K562 (cell line): Measurements from ENCODE around the gene PXDC1. TPM values are rescaled to one million over a fixed set of nuclear protein-coding genes. Genes with fewer than 3 reads are reported as not detected.

Experiments used
- ATAC-seq: fragments of 200-7000 bp; cut with Tn5 transposase; 3 replicates; pipeline ENCODE4 v1.9.1; 2020; ENCODE audit warnings: moderate library complexity
- BruUV-seq: library from RNA; stranded (reverse); fragments of 400-500 nt; replicated peaks from 2 replicates; lab custom pipeline; 2021; lab: Mats Ljungman, UMichigan
- CTCF ChIA-PET: fragments of 300-600 bp; formaldehyde crosslinking; extraction: SDS; loops from one replicate; lab custom pipeline; 2021; ENCODE audit warnings: low intra/inter-chr PET ratio; lab: Yijun Ruan, JAX
- POLR2A ChIA-PET: fragments of 300-600, 350-650 bp; sonication (Branson Sonifier 250); formaldehyde crosslinking; extraction: SDS; loops from one replicate; lab custom pipeline; 2021; ENCODE audit warnings: antibody characterized with exemption, inconsistent platforms; lab: Yijun Ruan, JAX
- DNase-seq, 4 experiments: peaks; one replicate each; pipeline versions ENCODE4 v3.0.0 to v3.0.0-alpha.2; 2011 to 2018; ENCODE audit warnings: low spot score in 3 of 4, mixed read lengths in 3 of 4; ENCODE audit errors: extremely low read depth in 1 of 4
- FAIRE-seq: peaks from 2 replicates; lab custom pipeline; 2011; peaks lifted over from hg19 to GRCh38; lab: Jason Lieb, UNC
- H2AFZ ChIP-seq: 2 replicates; pipeline ENCODE4 v1.6.0; 2011; ENCODE audit warnings: low read depth, low read length, control low read depth, inconsistent platforms
- H3K27ac ChIP-seq: fragments of 200-600 bp; 3 replicates; pipeline ENCODE4 v1.8.0; 2011; ENCODE audit warnings: low read depth, mild to moderate bottlenecking, control low read depth, inconsistent platforms, low read length, moderate library complexity, mixed read lengths; ENCODE audit errors: extremely low read depth
- H3K27me3 ChIP-seq, 2 experiments: fragments of 300-600 bp in 1 of 2; 2 replicates in 1 of 2; 3 replicates in 1 of 2; pipeline versions ENCODE4 v1.6.0 to v1.8.0; 2011; ENCODE audit warnings: inconsistent platforms in 2 of 2, low read length in 2 of 2, mild to moderate bottlenecking in 1 of 2, mixed read lengths in 1 of 2, moderate library complexity in 1 of 2; ENCODE audit not compliant: control insufficient read depth in 2 of 2, insufficient read depth in 2 of 2
- H3K36me3 ChIP-seq: fragments of 300-600 bp; 3 replicates; pipeline ENCODE4 v1.8.0; 2011; ENCODE audit warnings: mild to moderate bottlenecking, low read length, inconsistent platforms; ENCODE audit not compliant: control insufficient read depth, insufficient read depth
- H3K4me1 ChIP-seq, 2 experiments: fragments of 200-600 bp in 1 of 2; replicated peaks in 1 of 2; 2 replicates in 1 of 2; 3 replicates in 1 of 2; pipeline versions ENCODE4 v1.5.1 to v1.8.0; 2011; ENCODE audit warnings: inconsistent platforms in 2 of 2, low read length in 2 of 2, mild to moderate bottlenecking in 1 of 2, mixed read lengths in 1 of 2, moderate library complexity in 1 of 2; ENCODE audit not compliant: control insufficient read depth in 2 of 2, insufficient read depth in 2 of 2
- H3K4me2 ChIP-seq: 2 replicates; pipeline ENCODE4 v1.6.1; 2011; ENCODE audit warnings: low read length, control low read depth, inconsistent platforms, mixed read lengths; ENCODE audit not compliant: insufficient read depth
- H3K4me3 ChIP-seq: fragments of 200-600 bp; sonication (generic), shearing (Covaris generic); 2 replicates; pipeline ENCODE4 v1.5.1; 2016; ENCODE audit warnings: control low read depth, inconsistent platforms
- H3K79me2 ChIP-seq: fragments of 200-600 bp; 3 replicates; pipeline ENCODE4 v1.8.0; 2011; ENCODE audit warnings: low read length, inconsistent platforms; ENCODE audit not compliant: control insufficient read depth, insufficient read depth
- H3K9ac ChIP-seq, 2 experiments: 2 replicates each; pipeline versions ENCODE4 v1.6.0 to v1.6.1; 2011; ENCODE audit warnings: low read depth in 2 of 2, low read length in 2 of 2, control low read depth in 1 of 2, inconsistent platforms in 1 of 2, mild to moderate bottlenecking in 1 of 2, mixed read lengths in 1 of 2; ENCODE audit not compliant: insufficient read depth in 1 of 2
- H3K9me1 ChIP-seq: one replicate; pipeline ENCODE4 v1.6.0; 2011; ENCODE audit warnings: inconsistent platforms, mild to moderate bottlenecking, low read length, moderate library complexity; ENCODE audit not compliant: control insufficient read depth, insufficient read depth
- H3K9me3 ChIP-seq: replicated peaks from 2 replicates; pipeline ENCODE4 v1.5.1; 2011; ENCODE audit warnings: low read depth, low read length, inconsistent platforms; ENCODE audit not compliant: control insufficient read depth, insufficient read depth
- H4K20me1 ChIP-seq: replicated peaks from 2 replicates; pipeline ENCODE4 v1.6.1; 2011; ENCODE audit warnings: low read length, inconsistent platforms, mixed read lengths; ENCODE audit not compliant: control insufficient read depth, insufficient read depth
- CBFB ChIP-seq: sonication (generic); formaldehyde crosslinking; IDR thresholded peaks from 2 replicates; pipeline ENCODE4 v1.4.0; 2020; ENCODE audit warnings: mild to moderate bottlenecking, missing genetic modification reagents
- DPF2 ChIP-seq: fragments of 450-650 bp; IDR thresholded peaks from 2 replicates; pipeline ENCODE4 v1.6.1; 2016
- EZH2 ChIP-seq: IDR thresholded peaks from 2 replicates; pipeline ENCODE4 v1.6.1; 2012; ENCODE audit warnings: low read depth, mild to moderate bottlenecking, inconsistent platforms, low read length, borderline replicate concordance
- HNRNPLL ChIP-seq: fragments of 200-400 bp; formaldehyde crosslinking; IDR thresholded peaks from 2 replicates; pipeline ENCODE4 v1.6.1; 2017; ENCODE audit warnings: low read length, low read depth, mild to moderate bottlenecking; ENCODE audit not compliant: poor library complexity, severe bottlenecking
- ID3 ChIP-seq, 2 experiments: fragments of 250-450 bp in 1 of 2; fragments of 450-650 bp in 1 of 2; sonication (Bioruptor Pico) in 1 of 2; IDR thresholded peaks; 2 replicates each; pipeline versions ENCODE4 v1.6.1 to v1.8.0; 2016 to 2021; ENCODE audit warnings: mild to moderate bottlenecking in 2 of 2, moderate library complexity in 2 of 2, missing compliant biosample characterization in 1 of 2, missing genetic modification characterization in 1 of 2
- MAZ ChIP-seq, 2 experiments: fragments of 450-650 bp in 1 of 2; sonication (generic) in 1 of 2; formaldehyde crosslinking; IDR thresholded peaks in 1 of 2; conservative IDR thresholded peaks in 1 of 2; 2 replicates each; pipeline versions ENCODE4 v1.4.0 to v1.5.0; 2020; ENCODE audit warnings: mild to moderate bottlenecking in 1 of 2, missing genetic modification reagents in 1 of 2
- MEIS2 ChIP-seq: fragments of 450-650 bp; IDR thresholded peaks from 2 replicates; pipeline ENCODE4 v1.6.1; 2014; ENCODE audit warnings: mild to moderate bottlenecking; ENCODE audit not compliant: partially characterized antibody
- POLR2B ChIP-seq: fragments of 450-650 bp; IDR thresholded peaks from 2 replicates; pipeline ENCODE4 v1.6.1; 2018; ENCODE audit warnings: low read depth; ENCODE audit not compliant: partially characterized antibody
- POLR3A ChIP-seq: IDR thresholded peaks from 2 replicates; pipeline ENCODE4 v1.6.1; 2011; ENCODE audit warnings: borderline replicate concordance, mild to moderate bottlenecking, moderate library complexity; ENCODE audit not compliant: insufficient read length, insufficient read depth; ENCODE audit errors: extremely low read depth
- ZNF347 ChIP-seq: fragments of 450-650 bp; formaldehyde crosslinking; IDR thresholded peaks from 2 replicates; pipeline ENCODE4 v1.4.0; 2020; ENCODE audit warnings: low read depth, mild to moderate bottlenecking, moderate library complexity
- ZNF639 ChIP-seq, 2 experiments: fragments of 200-800 bp in 1 of 2; sonication (Bioruptor generic) in 1 of 2; sonication (generic) in 1 of 2; formaldehyde crosslinking in 1 of 2; IDR thresholded peaks in 1 of 2; conservative IDR thresholded peaks in 1 of 2; 2 replicates each; pipeline versions ENCODE4 v1.5.0 to v1.6.1; 2016 to 2020; ENCODE audit warnings: missing compliant biosample characterization in 1 of 2, missing genetic modification characterization in 1 of 2, missing genetic modification reagents in 1 of 2
- WGBS: fragments of 100-300 bp; shearing (Covaris generic); methylation state at CpG from one replicate; pipeline ENCODE4 v1.1.6; 2016; ENCODE audit warnings: low coverage, mixed read lengths; ENCODE audit not compliant: insufficient coverage; ENCODE audit errors: missing lambda C conversion rate; 5-methylcytosine and 5-hydroxymethylcytosine counted together
- in situ Hi-C: fragments of 300-500 bp; cut with MboI; formaldehyde crosslinking; loops from 4 replicates; pipeline ENCODE4 v1.15.0; 2018; ENCODE audit warnings: inconsistent platforms, mixed read lengths
- intact Hi-C: fragments of 100-400 bp; cut with micrococcal nuclease; formaldehyde crosslinking; loops from 2 replicates; pipeline ENCODE4 v1.14.2; 2022
- polyA plus RNA-seq, 8 experiments: library from polyadenylated mRNA; depleted of rRNA in 4 of 8; stranded (reverse) in 5 of 8; unstranded in 3 of 8; fragments of >200 nt; fragmentation: Nextera tagmentation in 2 of 8; fragmentation: Illumina TruSeq in 1 of 8; extraction: Ambion mirVana in 2 of 8; extraction: Trizol in 1 of 8; gene quantifications; 2 replicates each; pipeline versions ENCODE4 v1.2.1 to v1.2.3, GENCODE V29; 2011 to 2014; ENCODE audit warnings: inconsistent platforms in 1 of 8, missing spikeins in 1 of 8
- total RNA-seq, 7 experiments: library from RNA; depleted of rRNA in 6 of 7; stranded (reverse); fragments of >200 nt in 6 of 7; fragmentation: Illumina TruSeq in 2 of 7; extraction: Trizol in 2 of 7; gene quantifications; 2 replicates each; pipeline versions ENCODE4 v1.2.1 to v1.2.3, GENCODE V29; 2011 to 2021; ENCODE audit warnings: low replicate concordance in 1 of 7

The PXDC1 gene
- total and polyA plus RNA-seq, 9 of the 15 experiments (the other 6 are each of a cell fraction or from before 2014, with no cell fraction given) = 0.09 to 0.33 (median 0.16) TPM; not detected in 5

GRCh38 chr6:3723251-3723650, 28.3 kb downstream of the PXDC1 start:
- FAIRE-seq = no peak
- no peak for TF ChIP-seq MEIS2
- TF ChIP-seq ZNF347 (CRISPR knock-in tag) = no peak
- no peak for TF ChIP-seq DPF2
- TF ChIP-seq POLR3A = no peak
- TF ChIP-seq CBFB (CRISPR knock-in tag) = no peak
- no peak for TF ChIP-seq ID3 (CRISPR knock-in tag; IDR thresholded peaks at IDR 0.05)
- TF ChIP-seq ID3 (tag; IDR thresholded peaks at IDR 0.05) = no peak
- no peak for TF ChIP-seq MAZ (CRISPR knock-in tag; conservative IDR thresholded peaks at IDR 0.05 in 1 of 2, IDR thresholded peaks at IDR 0.05 in 1 of 2)
- no peak for TF ChIP-seq POLR2B
- no peak for TF ChIP-seq HNRNPLL
- TF ChIP-seq ZNF639 (CRISPR knock-in tag; conservative IDR thresholded peaks at IDR 0.05 in 1 of 2, IDR thresholded peaks at IDR 0.05 in 1 of 2) = no peak
- no peak for TF ChIP-seq EZH2
- TF ChIP-seq, all 486 proteins: peak for 0
- intact Hi-C loops = loop anchor here (10.0 kb wide), 1 partner anchor 988 kb away; no protein-coding TSS in a partner anchor
- Histone ChIP-seq H3K4me1 (peaks cover 10 to 33% of the 10 kb centered on the region in 2 experiments; a peak in 4 of 5 replicates), H3K9me1 (no peaks in the 10 kb centered on the region), H3K9ac (no peak overlapping the region), H4K20me1 (peaks cover 13% of the 10 kb centered on the region), H3K4me2 (no peak overlapping the region), H3K4me3 (no peak overlapping the region), H3K36me3 (no peaks in the 10 kb centered on the region), H2AFZ (no peak overlapping the region), H3K79me2 (no peaks in the 10 kb centered on the region), H3K9me3 (no peaks in the 10 kb centered on the region), H3K27me3 (peaks cover 42 to 63% of the 10 kb centered on the region in 2 experiments; a peak in 4 of 5 replicates), H3K27ac (no peak overlapping the region)
- POLR2A ChIA-PET = interaction anchor here (1.0 kb wide), 1 partner anchor 449 kb away, joined by 3 read pairs; no protein-coding TSS in a partner anchor
- DNase-seq (no peak), ATAC-seq (no peak)
- in situ Hi-C loops = no loop called here
- CTCF ChIA-PET = no interaction called here
- BruUV-seq = no TSS peak
- 45% methylated on average over 8 of the region's 8 CpGs for WGBS
